ENCODE results near the gene TBC1D21. TPM values are rescaled to one million over a fixed set of nuclear protein-coding genes. Genes with fewer than 3 reads are reported as not detected.
A peak's percentile ranks its signal among the peaks of the same experiment; 100 is the strongest.

The TBC1D21 gene
- total RNA-seq, 1 experiment from 2014 or later = not detected

GRCh38 chr15:73908030-73908821, 34.9 kb downstream of the TBC1D21 start:
- no peaks in the 10 kb centered on the region for H3K9me3 ChIP-seq (ENCODE audit: control insufficient read depth, low read depth, low read length)
- no peak overlapping the region for H3K56ac ChIP-seq (ENCODE audit: insufficient read length, low read depth, low read length)
- Mint-ChIP-seq H3K4me3 (no peak overlapping the region), H3K36me3 (ENCODE audit: insufficient read depth in 1 of 3, low read depth in 3 of 3) (no peaks in the 10 kb centered on the region; a peak in 1 of 7 replicates), H3K9me3 (no peaks in the 10 kb centered on the region), H3K27me3 (ENCODE audit: low read depth) (peaks cover 3% of the 10 kb centered on the region), H3K27ac (no peak overlapping the region), H3K4me1 (peaks cover 14 to 18% of the 10 kb centered on the region in 2 experiments)
- peak; percentile 86 for DNase-seq
- no peak overlapping the region for H2BK15ac ChIP-seq (ENCODE audit: low read depth, low read length)
- H4K91ac ChIP-seq (ENCODE audit: insufficient read length, low read depth, low read length) = no peak overlapping the region
- no peak overlapping the region for H3K18ac ChIP-seq (ENCODE audit: insufficient read length, low read depth, low read length)
- H3K4ac ChIP-seq (ENCODE audit: low read depth, low read length) = no peak overlapping the region
- no CpG with 5 or more reads among the region's 7 CpGs for WGBS (ENCODE audit: extremely low coverage, insufficient read length, low lambda C conversion rate)
- H4K20me1 ChIP-seq (ENCODE audit: control insufficient read depth, insufficient read depth, insufficient read length) = no peaks in the 10 kb centered on the region
- no peaks in the 10 kb centered on the region; the same call in 1 of the 2 replicates for H3K4me1 ChIP-seq (ENCODE audit: insufficient read depth, low read length)
- H3K14ac ChIP-seq (ENCODE audit: insufficient read depth, low read length) = no peak overlapping the region
- H2BK120ac ChIP-seq (ENCODE audit: low read depth, low read length, poor library complexity, severe bottlenecking) = no peak overlapping the region
- H3K9ac ChIP-seq (ENCODE audit: extremely low read depth, insufficient read length, low read length) = no peak overlapping the region
- no peak overlapping the region for H3K27ac ChIP-seq (ENCODE audit: insufficient read length, low read depth, low read length)
- no peaks in the 10 kb centered on the region for H3K27me3 ChIP-seq (ENCODE audit: insufficient read depth, low read length)
- H2BK12ac ChIP-seq (ENCODE audit: insufficient read length, low read depth, low read length) = no peak overlapping the region
- H2BK20ac ChIP-seq (ENCODE audit: low read depth, low read length, poor library complexity, severe bottlenecking) = no peak overlapping the region
- H4K8ac ChIP-seq (replicated peaks; ENCODE audit: insufficient read length, low read depth, low read length) = no peak overlapping the region
- H3K4me2 ChIP-seq (ENCODE audit: insufficient read depth, insufficient read length, low read length) = no peak overlapping the region
- H3K79me2 ChIP-seq (ENCODE audit: insufficient read depth, low read length) = no peaks in the 10 kb centered on the region
- H4K5ac ChIP-seq (ENCODE audit: insufficient read length, low read depth, low read length) = no peak overlapping the region
- no peak overlapping the region for H2AK5ac ChIP-seq (ENCODE audit: insufficient read length, low read length)
- no peak overlapping the region for H3T11ph ChIP-seq (ENCODE audit: low read length)
- no peak overlapping the region for H2BK5ac ChIP-seq (ENCODE audit: insufficient read length, low read length)
- no peaks in the 10 kb centered on the region for H3K23me2 ChIP-seq (ENCODE audit: insufficient read length, low read depth, low read length, poor library complexity, severe bottlenecking)
- no peak overlapping the region for H3K23ac ChIP-seq (ENCODE audit: insufficient read length, low read depth, low read length)
- no peaks in the 10 kb centered on the region for H3K79me1 ChIP-seq (ENCODE audit: insufficient read depth, low read depth, low read length, poor library complexity, severe bottlenecking)
- H2AFZ ChIP-seq (ENCODE audit: low read length) = no peak overlapping the region
- TF ChIP-seq CTCF (conservative IDR thresholded peaks at IDR 0.05) = peak; percentile 94

Measured in H9 (cell line).